Uterus (tissue), 2 donors: Measurements from ENCODE around the gene ACOT7.

Experiments
- CTCF ChIP-seq, 4 experiments: fragments of 200-600 bp in 2 of 4; fragments of 450-650 bp in 2 of 4; sonication (generic) in 2 of 4; IDR thresholded peaks; one replicate each; pipeline ENCODE4 v1.5.1; 2016 to 2019; ENCODE audit warnings: antibody characterized with exemption in 4 of 4, mild to moderate bottlenecking in 2 of 4, moderate library complexity in 1 of 4
- POLR2A ChIP-seq, 2 donors: fragments of 450-650 bp; IDR thresholded peaks; one replicate each; pipeline ENCODE4 v1.6.1; 2016; ENCODE audit warnings: antibody characterized with exemption in 2 of 2, mild to moderate bottlenecking in 1 of 2, moderate library complexity in 1 of 2

GRCh38 chr1:6416295-6416656, 22.7 kb upstream of the ACOT7 start:
- no peak for TF ChIP-seq CTCF (IDR thresholded peaks at IDR 0.05)
- TF ChIP-seq POLR2A (IDR thresholded peaks at IDR 0.05), result no peak
